Measurements from ENCODE around the gene ZBTB42.
A peak's percentile ranks its signal among the peaks of the same experiment; 100 is the strongest.

The ZBTB42 gene

DNA sequence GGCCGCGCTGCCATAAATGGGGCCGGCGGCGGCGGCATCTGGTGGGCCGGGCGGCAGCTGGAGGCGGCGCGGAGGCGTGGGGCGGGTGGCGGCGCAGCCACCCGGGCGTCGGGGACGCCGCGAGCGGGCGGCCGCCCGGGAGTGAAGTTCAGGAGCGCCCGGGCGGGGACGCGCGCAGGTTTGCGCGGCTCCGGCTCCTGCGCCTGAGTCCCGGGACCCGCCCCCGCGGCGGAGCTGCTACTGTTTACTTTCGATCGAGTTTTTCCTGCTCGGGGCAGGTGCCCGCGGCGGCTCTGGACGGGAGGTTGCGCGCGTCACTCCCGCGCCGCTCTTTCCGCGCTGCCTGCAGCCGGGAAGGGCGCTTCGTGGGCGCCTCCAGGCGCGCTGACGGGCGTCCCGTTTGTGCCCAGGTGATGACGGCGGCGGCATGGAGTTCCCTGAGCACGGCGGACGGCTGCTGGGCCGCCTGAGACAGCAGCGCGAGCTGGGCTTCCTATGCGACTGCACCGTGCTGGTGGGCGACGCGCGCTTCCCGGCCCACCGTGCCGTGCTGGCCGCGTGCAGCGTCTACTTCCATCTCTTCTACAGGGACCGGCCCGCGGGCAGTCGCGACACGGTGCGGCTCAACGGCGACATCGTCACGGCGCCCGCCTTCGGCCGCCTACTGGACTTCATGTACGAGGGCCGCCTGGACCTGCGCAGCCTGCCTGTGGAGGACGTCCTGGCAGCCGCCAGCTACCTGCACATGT, at the start of gene ZBTB42:
Gene ZBTB42, plus strand, starts transcription at position 331 of the 749 bp plus-strand sequence. Its CDS starts 97 bp downstream, at position 428.
- peak; percentile 24 to 62 for DNase-seq (ENCODE audit: low read depth in 2 of 2)

- DNase-seq (ENCODE audit: low read depth in 2 of 2), result no peak
These were observed 49.1 kb upstream of the ZBTB42 start for GRCh38 chr14:104751539-104752422.

GRCh38 chr14:104752423-104752734, 48.5 kb upstream of the ZBTB42 start:
- no peak for DNase-seq (ENCODE audit: low read depth in 2 of 2)

GRCh38 chr14:104752735-104753527, 48.0 kb upstream of the ZBTB42 start, which contains the start of gene SIVA1:
Gene SIVA1, plus strand, starts transcription at chr14:104753147. Its CDS starts 55 bp downstream, at chr14:104753202.
- DNase-seq (ENCODE audit: low read depth in 2 of 2), result peak; percentile 99

- no peak for DNase-seq (ENCODE audit: low read depth in 2 of 2)
These were observed 47.2 kb upstream of the ZBTB42 start for GRCh38 chr14:104753528-104754212.

- no peak for DNase-seq (ENCODE audit: low read depth in 2 of 2)
These were observed 46.6 kb upstream of the ZBTB42 start for GRCh38 chr14:104754213-104754851.

- DNase-seq (ENCODE audit: low read depth in 2 of 2), result no peak
These were observed 45.3 kb upstream of the ZBTB42 start for GRCh38 chr14:104755621-104756020.

- no peak for DNase-seq (ENCODE audit: low read depth in 2 of 2)
These were observed 44.2 kb upstream of the ZBTB42 start for GRCh38 chr14:104756477-104757237.

- DNase-seq (ENCODE audit: low read depth in 2 of 2), result no peak
These were observed 43.7 kb upstream of the ZBTB42 start for GRCh38 chr14:104757238-104757585.

DNA sequence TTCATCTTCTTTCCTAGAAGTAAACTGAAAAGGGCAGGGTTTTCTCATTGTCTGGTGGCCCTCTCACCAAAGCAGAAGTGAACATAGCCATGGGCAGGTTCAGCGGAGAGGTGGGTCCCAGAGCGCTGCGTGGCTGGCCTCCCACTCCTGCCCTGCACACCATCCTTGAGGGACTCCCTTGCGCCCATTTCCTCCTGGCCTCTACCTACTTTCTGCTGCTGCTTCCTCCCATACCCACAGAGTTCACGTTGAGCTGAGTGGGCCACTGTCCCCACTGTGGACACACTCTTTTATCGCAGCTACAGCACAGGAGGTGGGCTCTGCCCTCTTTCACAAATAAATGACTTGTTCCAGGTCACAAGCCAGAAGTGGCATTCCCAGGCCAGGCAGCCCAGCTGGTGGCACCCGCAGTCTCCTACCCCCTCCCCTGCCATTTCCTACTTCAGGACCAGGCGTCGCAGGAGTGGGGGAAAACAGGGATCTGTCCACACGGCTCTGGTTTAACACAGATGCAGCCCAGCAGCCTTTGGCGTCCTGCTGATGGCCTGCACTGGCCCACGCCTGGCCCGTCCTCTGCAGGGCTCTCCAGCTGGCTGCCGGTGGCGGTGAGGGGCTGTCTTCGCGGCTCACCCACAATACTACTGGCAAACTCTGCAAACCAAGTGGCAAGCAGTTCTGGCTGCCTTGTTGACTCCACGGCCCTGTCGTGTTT, 43.1 kb upstream of the ZBTB42 start:
- no peak for DNase-seq (ENCODE audit: low read depth in 2 of 2)

- DNase-seq (ENCODE audit: low read depth in 2 of 2), result no peak
These were observed 41.6 kb upstream of the ZBTB42 start for GRCh38 chr14:104758981-104759969.

DNA sequence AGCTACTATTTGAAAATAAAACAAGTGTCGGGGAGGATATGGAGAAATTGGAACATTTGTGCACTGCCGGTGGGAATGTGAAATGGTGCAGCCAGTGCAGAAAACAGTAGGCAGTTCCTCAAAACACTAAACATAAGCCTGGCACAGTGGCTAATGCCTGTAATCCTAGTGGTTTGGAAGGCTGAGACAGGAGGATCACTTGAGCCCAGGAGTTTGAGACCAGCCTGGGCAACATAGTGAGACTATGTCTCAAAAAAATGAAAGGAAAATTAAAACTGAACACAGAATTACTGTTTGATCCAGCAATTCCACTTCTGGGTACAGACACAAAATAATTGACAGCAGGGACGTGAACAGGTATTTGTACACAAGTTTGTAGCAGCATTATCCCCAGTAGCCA, 35.4 kb upstream of the ZBTB42 start:
- DNase-seq (ENCODE audit: low read depth in 2 of 2), result no peak

DNA sequence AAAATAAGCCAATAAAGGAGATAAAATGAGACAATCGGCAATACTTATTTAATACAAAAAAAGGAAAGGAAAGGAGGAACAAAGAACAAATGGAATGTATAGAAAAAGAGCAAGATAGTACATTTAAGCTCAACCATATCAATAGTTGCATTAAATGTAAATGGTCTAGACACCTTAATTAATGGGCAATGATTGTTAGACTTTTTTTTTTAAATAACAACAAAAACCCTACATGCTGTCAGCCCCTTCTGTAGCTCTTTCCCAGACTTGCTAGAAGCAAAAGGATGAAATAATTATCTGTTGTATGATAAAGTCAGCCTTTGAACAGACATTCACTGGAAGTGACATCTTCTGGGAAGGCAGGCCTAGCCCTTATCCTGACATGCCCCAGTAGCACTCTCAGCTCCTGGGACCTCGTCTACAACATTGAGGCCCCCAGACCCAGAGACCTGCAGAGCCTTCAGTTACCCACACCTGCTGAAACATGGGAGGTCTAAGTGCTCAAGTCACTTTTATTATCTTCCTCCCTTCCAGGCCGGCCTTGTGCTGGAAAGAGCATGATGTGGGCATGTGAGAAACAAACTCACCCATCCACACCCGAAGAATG, 34.5 kb upstream of the ZBTB42 start:
- DNase-seq (ENCODE audit: low read depth in 2 of 2), result no peak

DNA sequence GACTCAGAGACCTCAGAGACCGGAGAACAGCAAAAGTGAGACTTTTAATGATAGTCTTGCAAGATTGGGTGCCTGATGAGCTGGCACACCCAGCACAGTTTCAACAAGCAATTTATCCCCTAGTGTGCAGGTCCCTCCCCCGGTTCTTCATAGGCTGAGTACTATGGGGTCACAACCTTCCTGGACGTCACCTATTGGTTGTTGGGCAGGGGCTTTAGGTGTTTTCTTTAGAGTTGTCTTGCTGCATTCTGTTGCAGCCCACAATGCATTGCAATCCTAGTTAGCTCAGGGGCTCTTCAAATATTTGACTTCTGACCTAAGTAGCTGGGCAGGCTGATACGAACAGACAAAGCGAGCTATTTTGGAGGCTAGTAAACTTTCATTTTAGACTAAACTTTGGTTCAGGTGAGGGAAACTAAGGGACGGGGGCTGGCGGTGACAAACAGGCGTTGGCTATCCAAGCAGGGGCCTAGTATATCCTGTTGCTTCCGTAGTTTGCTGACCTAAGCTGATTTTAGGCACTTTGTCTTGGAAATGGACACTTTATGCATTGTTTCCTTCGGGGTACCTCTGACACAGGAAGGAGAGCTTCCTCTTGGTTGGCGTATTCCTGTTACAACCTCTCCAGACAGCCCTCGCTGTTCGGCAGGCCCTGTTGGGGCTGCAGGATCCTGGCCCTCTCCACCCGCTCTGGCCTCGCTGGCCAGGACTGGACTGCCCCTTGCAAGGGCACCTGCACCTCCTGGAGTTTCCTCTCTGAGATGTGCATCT, 33.9 kb upstream of the ZBTB42 start:
- no peak for DNase-seq (ENCODE audit: low read depth in 2 of 2)

GRCh38 chr14:104767634-104767918, 33.3 kb upstream of the ZBTB42 start:
- DNase-seq (ENCODE audit: low read depth in 2 of 2), result no peak

DNA sequence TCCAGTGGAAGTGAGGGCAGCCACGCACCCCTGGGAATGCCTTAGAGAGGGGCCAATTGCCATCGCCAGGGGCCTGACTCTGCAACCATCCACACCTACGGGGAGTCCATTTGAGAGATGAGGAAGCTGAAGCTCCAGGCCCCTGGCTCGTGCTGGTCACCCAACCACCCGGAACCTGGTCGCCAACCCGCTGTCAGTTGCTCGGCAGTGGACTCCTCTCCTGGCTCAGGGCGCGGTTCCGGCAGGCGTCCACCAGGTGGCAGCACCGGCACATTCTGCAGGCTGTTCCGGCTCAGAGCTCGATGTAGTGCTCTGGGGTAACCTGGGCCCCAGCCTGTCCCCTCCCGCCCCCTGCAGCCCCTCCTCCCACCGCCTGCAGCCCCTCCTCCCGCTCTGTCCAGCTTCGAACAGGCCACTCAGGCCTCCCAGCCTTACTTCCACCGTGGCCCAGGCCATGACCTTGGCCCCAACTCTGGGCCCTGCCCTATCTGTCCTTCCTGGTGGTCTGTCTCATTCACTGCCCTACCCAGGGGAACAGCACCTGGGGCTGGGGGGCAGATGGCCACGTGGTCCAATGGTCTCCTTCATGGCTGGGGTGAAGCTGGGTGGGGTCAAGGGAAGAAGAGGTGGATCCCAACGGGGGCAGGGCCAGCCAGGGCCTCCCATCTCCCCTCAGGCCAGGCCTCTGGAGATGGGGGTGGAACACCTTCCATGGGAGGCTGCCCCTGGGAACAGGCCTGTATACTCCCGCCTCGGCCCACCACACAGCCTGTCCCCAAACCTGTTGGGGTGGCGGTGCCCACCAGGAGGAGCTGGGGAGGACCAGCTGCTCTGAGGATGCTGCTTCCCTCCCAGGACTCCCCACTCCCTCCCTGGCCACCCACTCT, 32.2 kb upstream of the ZBTB42 start:
- DNase-seq (ENCODE audit: low read depth in 2 of 2), result peak; percentile 76 to 77
